ENCODE measurements around the gene P3R3URF.

Gene P3R3URF

DNA sequence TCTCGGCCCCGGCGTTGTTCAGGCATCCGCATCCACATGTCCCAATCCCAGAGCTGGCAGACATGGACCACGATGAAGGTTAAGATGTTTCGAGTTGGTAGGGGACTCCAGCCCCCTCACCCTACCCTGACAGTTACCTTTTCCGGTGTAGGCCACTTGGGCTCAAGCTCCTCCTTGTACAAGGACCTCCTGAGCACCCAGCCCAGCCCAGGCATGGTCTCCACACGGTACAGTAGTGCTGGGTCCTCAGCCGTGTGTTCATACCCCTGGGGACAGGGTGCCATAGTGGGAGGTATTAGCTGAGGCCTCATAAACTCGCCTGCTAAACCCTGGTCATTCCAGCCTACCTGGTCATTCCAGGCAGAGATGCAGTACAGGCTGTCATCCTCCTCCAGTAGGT is 15.9 kb upstream of the P3R3URF start:
- DNase-seq (ENCODE audit: insufficient read length) (no peak), FAIRE-seq (no peak)
- TF ChIP-seq TAF1 (IDR thresholded peaks at IDR 0.05; ENCODE audit: borderline replicate concordance, low read depth, low read length), result no peak
- TF ChIP-seq POLR2A (IDR thresholded peaks at IDR 0.05; ENCODE audit: low read depth, low read length), result no peak
- TF ChIP-seq POLR2AphosphoS5 (IDR thresholded peaks at IDR 0.05; ENCODE audit: low read depth, low read length), result no peak

DNA sequence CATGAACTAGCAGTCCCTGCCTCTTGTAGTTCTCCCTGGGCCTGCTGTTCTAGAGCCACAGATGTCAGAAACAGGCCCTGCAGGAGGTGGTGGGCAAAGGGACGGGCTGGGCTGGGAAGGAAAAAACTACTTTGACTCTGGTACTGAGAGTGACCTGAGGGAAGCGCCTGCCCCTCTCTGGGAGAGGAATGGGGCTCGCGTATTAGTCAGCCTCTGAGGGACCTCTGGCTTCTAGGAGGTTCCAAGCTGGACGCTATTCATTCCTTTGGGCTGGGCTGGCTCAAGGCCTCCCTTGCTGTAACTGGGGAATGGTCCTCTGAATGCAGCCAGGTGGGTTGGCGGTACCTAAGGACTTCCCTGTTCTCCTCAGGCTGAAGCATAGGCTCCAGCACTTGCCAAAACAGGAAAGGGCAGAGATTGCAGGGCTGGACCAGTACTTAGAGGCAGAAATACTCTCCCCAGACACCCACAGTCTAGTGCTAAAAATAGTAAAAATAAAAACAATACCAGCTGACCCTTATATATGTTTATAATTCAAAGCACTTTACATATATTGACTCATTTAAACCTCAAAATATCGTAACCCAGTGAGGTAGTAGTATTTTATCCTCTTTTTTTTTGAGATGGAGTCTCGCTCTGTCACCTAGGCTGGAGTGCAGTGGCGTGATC is 14.9 kb upstream of the P3R3URF start:
- DNase-seq (ENCODE audit: insufficient read length) (no peak), FAIRE-seq (no peak)
- TF ChIP-seq POLR2A (IDR thresholded peaks at IDR 0.05; ENCODE audit: low read depth, low read length) (no peak), TAF1 (IDR thresholded peaks at IDR 0.05; ENCODE audit: borderline replicate concordance, low read depth, low read length) (no peak), POLR2AphosphoS5 (IDR thresholded peaks at IDR 0.05; ENCODE audit: low read depth, low read length) (no peak)

DNA sequence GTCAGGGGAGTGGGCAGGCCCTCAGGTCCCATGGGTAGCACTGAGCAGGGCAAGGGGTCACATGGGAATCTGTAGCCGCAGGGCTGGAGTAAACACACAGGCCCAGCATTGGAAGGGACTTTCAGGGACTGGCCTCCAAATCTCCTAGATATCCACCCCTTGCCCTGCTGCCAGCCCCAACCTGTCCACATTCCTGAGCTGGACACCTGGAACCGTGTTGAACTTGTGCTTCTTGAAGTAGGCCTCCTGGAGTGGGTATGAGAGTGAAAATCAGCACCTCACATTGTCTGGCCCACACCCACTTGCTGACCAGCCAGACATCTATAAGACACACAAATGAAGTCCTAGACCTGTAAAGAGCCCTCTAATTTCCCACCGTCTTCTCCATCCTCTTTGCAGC is 14.3 kb upstream of the P3R3URF start:
- TF ChIP-seq TAF1 (IDR thresholded peaks at IDR 0.05; ENCODE audit: borderline replicate concordance, low read depth, low read length) (no peak), POLR2A (IDR thresholded peaks at IDR 0.05; ENCODE audit: low read depth, low read length) (no peak), POLR2AphosphoS5 (IDR thresholded peaks at IDR 0.05; ENCODE audit: low read depth, low read length) (no peak)
- no peak for FAIRE-seq
- peak; percentile 1 for DNase-seq (ENCODE audit: insufficient read length)

DNA sequence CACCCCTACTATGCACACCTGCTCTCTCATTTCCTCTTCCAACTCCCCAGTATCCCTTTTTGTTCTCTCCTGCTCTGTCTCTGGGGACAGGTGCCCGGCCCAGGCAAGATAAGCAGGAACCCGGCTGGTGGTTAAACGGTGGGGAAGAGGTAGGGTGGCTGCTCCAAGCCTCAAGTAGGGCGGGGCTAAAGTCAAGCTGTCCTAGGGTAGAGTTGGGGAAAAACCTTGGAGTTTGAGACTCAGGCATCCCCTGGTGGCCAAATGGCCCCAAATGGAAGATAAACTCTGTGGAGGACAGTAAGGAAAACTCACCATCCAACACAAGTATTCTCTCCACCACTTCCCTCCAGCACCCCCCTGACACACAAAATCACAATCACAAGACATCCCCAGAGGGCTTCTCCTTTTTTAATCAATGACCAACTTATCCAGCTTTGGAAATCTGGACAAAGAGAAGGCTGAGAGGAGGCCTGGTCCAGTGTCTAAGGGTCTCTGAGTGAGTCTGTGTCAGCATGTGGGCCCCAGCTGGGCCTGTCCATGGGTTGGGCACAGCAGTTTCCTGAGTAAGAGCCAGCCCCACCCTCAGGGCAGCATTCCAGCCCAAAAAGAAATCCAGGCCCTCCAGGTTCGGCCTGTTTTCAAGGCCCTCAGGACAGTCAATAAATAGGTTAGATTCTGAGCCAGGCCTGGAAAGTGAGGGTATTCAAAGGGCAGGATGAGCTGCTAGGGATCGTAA is 12.2 kb upstream of the P3R3URF start:
- FAIRE-seq, result no peak
- no peak for TF ChIP-seq TAF1 (IDR thresholded peaks at IDR 0.05; ENCODE audit: borderline replicate concordance, low read depth, low read length)
- TF ChIP-seq POLR2AphosphoS5 (IDR thresholded peaks at IDR 0.05; ENCODE audit: low read depth, low read length), result no peak
- TF ChIP-seq POLR2A (IDR thresholded peaks at IDR 0.05; ENCODE audit: low read depth, low read length), result no peak
- DNase-seq (ENCODE audit: insufficient read length), result no peak

DNA sequence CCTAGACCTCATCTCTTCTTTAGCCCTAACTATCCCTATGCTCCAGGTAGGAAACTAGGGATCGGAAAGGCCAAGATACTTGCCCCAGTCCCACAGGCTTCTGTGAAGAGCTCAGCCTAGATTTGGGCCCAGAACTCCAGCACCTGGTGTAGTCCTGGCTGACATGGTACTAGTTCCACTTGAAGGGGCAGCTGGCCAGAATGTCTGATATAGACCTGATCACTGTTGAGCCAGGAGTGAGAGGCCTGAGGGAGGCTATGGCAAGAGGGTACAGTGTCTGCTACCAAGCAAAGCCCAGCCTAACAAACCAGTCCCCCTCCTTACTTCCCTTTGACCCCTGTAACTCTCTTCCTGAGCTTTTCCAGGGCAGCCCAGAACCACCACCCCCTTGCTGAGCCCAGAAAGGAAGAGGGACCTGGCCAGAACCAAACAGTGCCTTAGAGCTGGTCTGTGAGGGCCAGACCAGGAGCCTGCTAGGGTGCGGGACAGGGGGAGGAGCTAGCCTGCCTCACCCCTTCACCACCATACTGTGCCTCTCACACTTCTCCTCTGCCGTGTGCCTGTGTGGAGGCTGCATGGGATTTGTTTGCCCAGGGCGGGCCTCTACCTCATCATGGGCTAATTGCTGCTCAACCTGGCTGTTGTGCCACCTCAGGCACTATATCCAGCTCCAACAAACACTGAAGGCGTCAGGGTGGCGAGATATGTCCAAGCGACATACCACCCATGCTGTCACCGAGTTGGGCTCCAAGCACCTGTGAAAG is 11.0 kb upstream of the P3R3URF start:
- TF ChIP-seq POLR2A (IDR thresholded peaks at IDR 0.05; ENCODE audit: low read depth, low read length) (no peak), POLR2AphosphoS5 (IDR thresholded peaks at IDR 0.05; ENCODE audit: low read depth, low read length) (no peak), TAF1 (IDR thresholded peaks at IDR 0.05; ENCODE audit: borderline replicate concordance, low read depth, low read length) (no peak)
- FAIRE-seq, result no peak
- no peak for DNase-seq (ENCODE audit: insufficient read length)

DNA sequence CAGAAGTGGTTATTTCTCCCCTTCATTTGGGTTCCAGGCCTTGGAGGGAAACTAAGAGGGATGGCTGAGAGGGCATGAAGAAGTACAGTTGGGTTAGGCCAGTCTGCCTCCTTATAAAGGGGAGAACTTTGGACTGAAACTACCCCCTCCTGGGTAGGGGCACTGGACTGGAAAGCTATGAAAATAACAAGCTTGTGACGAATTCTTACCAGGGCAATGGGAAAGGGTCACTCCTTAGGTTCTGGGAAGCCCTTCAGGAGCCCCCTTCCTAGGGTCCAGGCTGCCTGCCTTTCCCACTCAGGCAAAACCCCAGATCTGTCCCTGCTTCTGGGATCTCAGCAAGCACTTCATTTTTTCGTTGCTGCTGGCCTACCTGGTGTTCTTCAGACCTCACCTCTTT is 9.8 kb upstream of the P3R3URF start:
- TF ChIP-seq POLR2AphosphoS5 (IDR thresholded peaks at IDR 0.05; ENCODE audit: low read depth, low read length), result no peak
- TF ChIP-seq POLR2A (IDR thresholded peaks at IDR 0.05; ENCODE audit: low read depth, low read length), result no peak
- no peak for TF ChIP-seq TAF1 (IDR thresholded peaks at IDR 0.05; ENCODE audit: borderline replicate concordance, low read depth, low read length)
- no peak for DNase-seq (ENCODE audit: insufficient read length)
- FAIRE-seq, result no peak

DNA sequence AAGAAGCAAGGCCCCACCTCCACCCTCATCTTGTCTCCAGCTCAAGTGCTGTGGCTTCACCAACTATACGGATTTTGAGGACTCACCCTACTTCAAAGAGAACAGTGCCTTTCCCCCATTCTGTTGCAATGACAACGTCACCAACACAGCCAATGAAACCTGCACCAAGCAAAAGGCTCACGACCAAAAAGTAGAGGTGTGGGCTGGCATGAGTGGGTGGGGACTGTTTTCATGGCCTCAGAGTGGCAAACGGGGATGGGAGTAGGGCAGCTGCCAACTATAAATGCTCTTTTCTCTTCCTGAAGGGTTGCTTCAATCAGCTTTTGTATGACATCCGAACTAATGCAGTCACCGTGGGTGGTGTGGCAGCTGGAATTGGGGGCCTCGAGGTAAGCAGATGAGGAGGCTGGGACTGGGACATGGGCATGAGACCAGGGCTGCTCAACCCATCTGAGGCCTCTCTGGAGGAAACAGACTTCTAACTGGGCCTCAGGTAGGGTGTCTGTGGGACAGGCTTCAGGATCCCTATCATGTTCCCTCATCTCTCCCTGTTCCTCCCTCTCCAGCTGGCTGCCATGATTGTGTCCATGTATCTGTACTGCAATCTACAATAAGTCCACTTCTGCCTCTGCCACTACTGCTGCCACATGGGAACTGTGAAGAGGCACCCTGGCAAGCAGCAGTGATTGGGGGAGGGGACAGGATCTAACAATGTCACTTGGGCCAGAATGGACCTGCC is 8.8 kb upstream of the P3R3URF start:
- FAIRE-seq, result no peak
- DNase-seq (ENCODE audit: insufficient read length), result no peak
- TF ChIP-seq POLR2AphosphoS5 (IDR thresholded peaks at IDR 0.05; ENCODE audit: low read depth, low read length) (no peak), TAF1 (IDR thresholded peaks at IDR 0.05; ENCODE audit: borderline replicate concordance, low read depth, low read length) (no peak), POLR2A (IDR thresholded peaks at IDR 0.05; ENCODE audit: low read depth, low read length) (no peak)

DNA sequence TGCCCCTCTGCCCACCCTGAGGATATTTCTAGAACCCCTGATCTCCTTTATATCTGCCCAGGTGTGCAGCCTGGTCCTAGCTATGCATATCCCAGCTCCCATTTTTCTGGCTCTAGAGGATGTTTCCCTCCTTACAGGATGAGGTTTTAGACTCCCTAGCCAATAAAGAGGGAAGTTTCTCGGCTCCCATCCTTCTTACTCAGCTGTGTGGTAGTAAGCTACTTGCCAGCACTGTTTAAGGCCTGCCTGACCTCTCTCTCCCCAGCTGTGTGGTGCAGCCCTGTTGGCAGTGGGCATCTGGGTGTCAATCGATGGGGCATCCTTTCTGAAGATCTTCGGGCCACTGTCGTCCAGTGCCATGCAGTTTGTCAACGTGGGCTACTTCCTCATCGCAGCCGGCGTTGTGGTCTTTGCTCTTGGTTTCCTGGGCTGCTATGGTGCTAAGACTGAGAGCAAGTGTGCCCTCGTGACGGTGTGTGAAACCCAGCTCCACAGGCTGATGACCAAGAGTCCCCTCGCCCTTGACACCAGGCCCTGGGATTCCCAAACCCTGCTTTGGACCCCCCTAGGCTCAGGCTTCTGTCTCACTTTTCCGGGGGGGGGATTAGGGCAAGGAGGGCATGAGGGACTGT is 7.8 kb upstream of the P3R3URF start:
- DNase-seq (ENCODE audit: insufficient read length) (no peak), FAIRE-seq (no peak)
- TF ChIP-seq POLR2AphosphoS5 (IDR thresholded peaks at IDR 0.05; ENCODE audit: low read depth, low read length) (no peak), TAF1 (IDR thresholded peaks at IDR 0.05; ENCODE audit: borderline replicate concordance, low read depth, low read length) (no peak), POLR2A (IDR thresholded peaks at IDR 0.05; ENCODE audit: low read depth, low read length) (no peak)

DNA sequence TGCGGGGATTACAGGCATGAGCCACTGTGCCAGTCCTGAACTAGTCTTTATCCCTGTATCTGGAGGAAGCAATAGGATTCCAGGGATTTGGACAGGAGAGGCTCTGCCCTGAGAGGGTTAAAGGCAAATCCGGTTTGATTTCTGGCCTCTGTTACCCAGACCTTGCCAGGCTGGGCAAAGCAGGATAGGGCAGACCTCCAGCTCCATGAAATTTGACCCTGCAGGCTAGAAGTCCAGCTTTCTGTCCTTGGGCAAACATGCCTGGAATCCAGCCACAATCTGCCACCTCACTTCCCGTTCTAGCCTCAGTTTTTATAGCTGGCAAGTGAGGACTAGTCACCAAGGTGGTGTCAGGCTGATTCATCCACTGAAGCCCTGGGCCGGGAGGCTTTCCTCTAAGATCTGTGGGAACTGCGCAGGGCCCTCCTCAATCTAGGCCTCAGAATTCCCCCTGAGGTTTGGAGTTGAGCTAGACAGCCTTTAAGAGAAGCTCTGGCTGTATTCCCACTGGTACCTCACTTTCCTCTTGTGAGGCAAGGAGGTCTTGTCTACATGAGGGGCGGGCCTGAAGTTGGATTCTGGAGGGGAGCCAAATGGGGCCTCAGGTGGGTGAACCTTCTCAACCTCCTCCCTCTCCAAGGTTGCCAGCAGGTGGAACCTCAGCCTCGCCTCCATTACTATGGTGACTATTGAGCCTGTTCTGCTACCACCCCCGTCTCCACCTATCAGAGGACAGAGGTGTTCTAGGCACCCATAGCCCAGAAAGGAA is 7.0 kb upstream of the P3R3URF start:
- FAIRE-seq, result no peak
- TF ChIP-seq POLR2A (IDR thresholded peaks at IDR 0.05; ENCODE audit: low read depth, low read length) (no peak), POLR2AphosphoS5 (IDR thresholded peaks at IDR 0.05; ENCODE audit: low read depth, low read length) (no peak), TAF1 (IDR thresholded peaks at IDR 0.05; ENCODE audit: borderline replicate concordance, low read depth, low read length) (no peak)
- DNase-seq (ENCODE audit: insufficient read length), result no peak

Data from GM12892 (cell line).